ENCODE results near the gene P2RY6. TPM values are rescaled to one million over a fixed set of nuclear protein-coding genes. Genes with fewer than 3 reads are reported as not detected.

The P2RY6 gene
- total RNA-seq, 1 experiment from 2014 or later = 0.15 TPM

GRCh38 chr11:73306977-73307322 is 34.8 kb downstream of the P2RY6 start:
- Histone ChIP-seq H2AFZ (ENCODE audit: low read depth, low read length, poor library complexity, severe bottlenecking) (peak overlapping the region; percentile 25), H4K20me1 (ENCODE audit: insufficient read depth) (no peaks in the 10 kb centered on the region), H3K4me2 (ENCODE audit: low read length) (peak overlapping the region; percentile 100), H3K36me3 (ENCODE audit: control insufficient read depth in 1 of 2, insufficient read depth in 2 of 2, low read length in 2 of 2) (no peaks in the 10 kb centered on the region), H3K9me3 (ENCODE audit: control insufficient read depth in 1 of 2, insufficient read depth in 1 of 2, low read depth in 1 of 2, low read length in 2 of 2) (no peaks in the 10 kb centered on the region), H3K9ac (ENCODE audit: low read length) (peak overlapping the region; percentile 52), H3K9me2 (ENCODE audit: insufficient read depth) (no peaks in the 10 kb centered on the region), H3K4me1 (ENCODE audit: control insufficient read depth in 1 of 2, insufficient read depth in 2 of 2, low read length in 2 of 2) (peaks cover 13 to 34% of the 10 kb centered on the region in 2 experiments), H3K79me2 (ENCODE audit: insufficient read depth, low read length) (peaks cover 6% of the 10 kb centered on the region; the same call in 1 of the 2 replicates), H3K4me3 (replicated peaks in 1 of 2; ENCODE audit: low read depth in 1 of 2, low read length in 2 of 2) (peak overlapping the region; percentile 35 to 77), H3K27ac (ENCODE audit: low read depth, low read length) (peak overlapping the region; percentile 49), H3K27me3 (ENCODE audit: insufficient read depth, low read length) (no peaks in the 10 kb centered on the region)
- POLR2A ChIA-PET = interaction anchor here (0.5 to 1.0 kb wide), 6 partner anchors 8 to 1092 kb away, joined by 3 to 5 read pairs (median 4); partner anchors contain the start of gene PGM2L1
- TSS peak; percentile 59 for BruUV-seq (replicated peaks)
- CTCF ChIA-PET = interaction anchor here (0.8 to 5.6 kb wide), 18 partner anchors 9 to 353 kb away, joined by 3 to 77 read pairs (median 8); no protein-coding TSS in a partner anchor
- DNase-seq (ENCODE audit: low read depth, low spot score) (no peak), ATAC-seq (no peak)
- RAD21 ChIA-PET (ENCODE audit: low non-redundant PET in 1 of 2, low total read pairs in 2 of 2, uncharacterized antibody in 2 of 2, unreplicated experiment in 2 of 2) = interaction anchor here (0.6 to 2.1 kb wide), 15 partner anchors 17 to 566 kb away, joined by 3 to 12 read pairs (median 4); partner anchors contain the start of gene FCHSD2 (in 1 of the 2)
- TF ChIP-seq CTCF (IDR thresholded peaks at IDR 0.05 in 2 of 3, conservative IDR thresholded peaks at IDR 0.05 in 1 of 3; ENCODE audit: borderline replicate concordance in 1 of 3, insufficient read depth in 1 of 3, low read depth in 2 of 3, low read length in 2 of 3) (no peak), ELF1 (IDR thresholded peaks at IDR 0.05; ENCODE audit: borderline replicate concordance, low read depth) (no peak)
- intact Hi-C loops (cut with micrococcal nuclease) = loop anchor here (1.0 to 5.0 kb wide), 4 partner anchors 28 to 354 kb away; partner anchors contain the start of gene RELT

- Histone ChIP-seq H3K4me1 (ENCODE audit: control insufficient read depth in 1 of 2, insufficient read depth in 2 of 2, low read length in 2 of 2) (peaks cover 13 to 34% of the 10 kb centered on the region in 2 experiments), H3K9ac (ENCODE audit: low read length) (peak overlapping the region; percentile 88), H3K9me2 (ENCODE audit: insufficient read depth) (no peaks in the 10 kb centered on the region), H3K27me3 (ENCODE audit: insufficient read depth, low read length) (no peaks in the 10 kb centered on the region), H4K20me1 (ENCODE audit: insufficient read depth) (no peaks in the 10 kb centered on the region), H3K79me2 (ENCODE audit: insufficient read depth, low read length) (peaks cover 6% of the 10 kb centered on the region; the same call in 1 of the 2 replicates), H2AFZ (ENCODE audit: low read depth, low read length, poor library complexity, severe bottlenecking) (peak overlapping the region; percentile 25), H3K36me3 (ENCODE audit: control insufficient read depth in 1 of 2, insufficient read depth in 2 of 2, low read length in 2 of 2) (no peaks in the 10 kb centered on the region), H3K4me2 (ENCODE audit: low read length) (peak overlapping the region; percentile 100), H3K9me3 (ENCODE audit: control insufficient read depth in 1 of 2, insufficient read depth in 1 of 2, low read depth in 1 of 2, low read length in 2 of 2) (no peaks in the 10 kb centered on the region), H3K27ac (ENCODE audit: low read depth, low read length) (peak overlapping the region; percentile 92), H3K4me3 (replicated peaks in 1 of 2; ENCODE audit: low read depth in 1 of 2, low read length in 2 of 2) (peak overlapping the region; percentile 59 to 77)
- no TSS peak for BruUV-seq (replicated peaks)
- ChIA-PET CTCF (interaction anchor here (0.7 to 5.6 kb wide), 19 partner anchors 9 to 353 kb away, joined by 3 to 77 read pairs (median 8); no protein-coding TSS in a partner anchor), RAD21 (ENCODE audit: low non-redundant PET in 1 of 2, low total read pairs in 2 of 2, uncharacterized antibody in 2 of 2, unreplicated experiment in 2 of 2) (interaction anchor here (0.6 to 2.1 kb wide), 14 partner anchors 16 to 566 kb away, joined by 3 to 12 read pairs (median 4); no protein-coding TSS in a partner anchor), POLR2A (interaction anchor here (0.5 to 1.0 kb wide), 6 partner anchors 8 to 1091 kb away, joined by 3 to 5 read pairs (median 4); partner anchors contain the start of gene PGM2L1)
- peak; percentile 95 for DNase-seq (ENCODE audit: low read depth, low spot score)
- ATAC-seq = peak; percentile 70
- intact Hi-C loops (cut with micrococcal nuclease) = loop anchor here (1.0 to 5.0 kb wide), 4 partner anchors 28 to 353 kb away; partner anchors contain the start of gene RELT
- TF ChIP-seq, protein P1, sequence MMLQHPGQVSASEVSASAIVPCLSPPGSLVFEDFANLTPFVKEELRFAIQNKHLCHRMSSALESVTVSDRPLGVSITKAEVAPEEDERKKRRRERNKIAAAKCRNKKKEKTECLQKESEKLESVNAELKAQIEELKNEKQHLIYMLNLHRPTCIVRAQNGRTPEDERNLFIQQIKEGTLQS (IDR thresholded peaks at IDR 0.05) = no peak
- TF ChIP-seq MAX (IDR thresholded peaks at IDR 0.05) = no peak; the same call in 1 of the 2 replicates
- peak; percentile 39; the same call in 1 of the 2 replicates for TF ChIP-seq CBX3 (IDR thresholded peaks at IDR 0.05; ENCODE audit: low read depth)
- peak; percentile 81 to 97 (median 89) for TF ChIP-seq CTCF (IDR thresholded peaks at IDR 0.05 in 2 of 3, conservative IDR thresholded peaks at IDR 0.05 in 1 of 3; ENCODE audit: borderline replicate concordance in 1 of 3, insufficient read depth in 1 of 3, low read depth in 2 of 3, low read length in 2 of 3)
- TF ChIP-seq POLR2A (IDR thresholded peaks at IDR 0.05; ENCODE audit: borderline replicate concordance, extremely low read depth, insufficient read depth, insufficient read length) = peak; percentile 40
- peak; percentile 64 for TF ChIP-seq YY1 (IDR thresholded peaks at IDR 0.05; ENCODE audit: extremely low read depth, insufficient replicate concordance, low read depth, low read length)
- no peak for TF ChIP-seq ELF1 (IDR thresholded peaks at IDR 0.05; ENCODE audit: borderline replicate concordance, low read depth)
- TF ChIP-seq TCF7L2 (IDR thresholded peaks at IDR 0.05; ENCODE audit: borderline replicate concordance, extremely low read depth, insufficient read depth, insufficient read length) = peak; percentile 20
- TF ChIP-seq RAD21 (IDR thresholded peaks at IDR 0.05; ENCODE audit: low read depth) = peak; percentile 96
- peak; percentile 33; the same call in 1 of the 2 replicates for TF ChIP-seq SP1 (IDR thresholded peaks at IDR 0.05; ENCODE audit: low read depth)
- TF ChIP-seq SIN3A (IDR thresholded peaks at IDR 0.05; ENCODE audit: low read depth) = peak; percentile 59
Observed at GRCh38 chr11:73307323-73308002, 35.3 kb downstream of the P2RY6 start.

Measured in HCT116 (cell line).